Tibial nerve (tissue), 4 donors: ENCODE results near the gene SRPX2. TPM values are rescaled to one million over a fixed set of nuclear protein-coding genes. Genes with fewer than 3 reads are reported as not detected.

ENCODE experiments used
- DNase-seq, 2 donors: peaks; one replicate each; pipeline ENCODE4 v3.0.0-alpha.2; 2019; ENCODE audit warnings: low spot score in 2 of 2
- H3K27ac ChIP-seq, 4 donors: fragments of 200-600 bp; sonication (generic) in 3 of 4; one replicate each; pipeline ENCODE4 v1.5.1; 2017 to 2019; ENCODE audit warnings: mild to moderate bottlenecking in 1 of 4
- H3K27me3 ChIP-seq, 2 donors: fragments of 200-600 bp; sonication (generic) in 1 of 2; one replicate each; pipeline versions ENCODE4 v1.5.1 to v1.6.0; 2017 to 2019
- H3K36me3 ChIP-seq, 3 donors: fragments of 200-600 bp; sonication (generic); one replicate each; pipeline ENCODE4 v1.5.1; 2018 to 2019
- H3K4me1 ChIP-seq, 4 donors: fragments of 200-600 bp; sonication (generic) in 3 of 4; one replicate each; pipeline ENCODE4 v1.5.1; 2017 to 2019
- H3K4me3 ChIP-seq, 4 donors: fragments of 200-600 bp; sonication (generic) in 3 of 4; one replicate each; pipeline ENCODE4 v1.5.1; 2017 to 2019; ENCODE audit warnings: mild to moderate bottlenecking in 1 of 4, moderate library complexity in 1 of 4
- H3K9me3 ChIP-seq, 4 donors: fragments of 200-600 bp; sonication (generic) in 3 of 4; one replicate each; pipeline ENCODE4 v1.5.1; 2017 to 2019
- EP300 ChIP-seq, 2 donors: sonication (generic); formaldehyde crosslinking; IDR thresholded peaks; one replicate each; pipeline ENCODE4 v1.6.1; 2017; ENCODE audit warnings: antibody characterized with exemption in 2 of 2, mild to moderate bottlenecking in 1 of 2
- POLR2A ChIP-seq, 2 donors: fragments of 450-650 bp; IDR thresholded peaks; one replicate each; pipeline ENCODE4 v1.6.1; 2017; ENCODE audit warnings: antibody characterized with exemption in 2 of 2, mild to moderate bottlenecking in 2 of 2, moderate library complexity in 2 of 2
- WGBS, 2 donors: methylation state at CpG; one replicate each; pipeline ENCODE4 v1.1.5; 2018; 5-methylcytosine and 5-hydroxymethylcytosine counted together
- total RNA-seq, 4 donors: library from RNA; depleted of rRNA; stranded (reverse); fragments of >200 nt; gene quantifications; one replicate each; pipeline ENCODE4 v1.1.0, GENCODE V29; 2016
- TF ChIP-seq, protein P1 (sequence below), 5 experiments: fragments of 200-600 bp in 3 of 5; fragments of 450-650 bp in 2 of 5; sonication (generic) in 3 of 5; IDR thresholded peaks; one replicate each; pipeline ENCODE4 v1.5.1; 2016 to 2019; ENCODE audit warnings: antibody characterized with exemption in 5 of 5, mild to moderate bottlenecking in 3 of 5, moderate library complexity in 2 of 5

The SRPX2 gene
- total RNA-seq, 4 donors from 2014 or later: 50.0 to 91.2 (median 56.7) TPM

DNA sequence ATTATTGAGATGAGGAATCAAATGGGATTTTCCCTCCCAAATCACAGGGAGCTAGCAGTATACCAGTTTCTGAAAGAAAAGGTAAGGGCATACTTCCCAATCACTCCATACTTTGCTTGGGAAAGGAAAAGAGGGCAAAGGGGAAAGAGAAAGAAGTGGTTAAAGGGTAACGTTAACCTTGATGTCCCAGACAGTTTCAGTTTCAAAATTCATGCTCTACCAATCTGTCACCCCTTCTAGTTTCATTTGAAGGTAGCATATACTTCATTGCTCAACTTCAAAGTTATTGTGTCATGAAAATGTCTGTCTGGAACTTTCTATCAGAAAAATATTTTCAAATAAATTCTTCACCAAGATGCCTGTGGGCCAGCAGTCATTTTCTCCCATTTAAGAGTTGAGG is 43.2 kb upstream of the SRPX2 start:
- TF ChIP-seq, protein P1, sequence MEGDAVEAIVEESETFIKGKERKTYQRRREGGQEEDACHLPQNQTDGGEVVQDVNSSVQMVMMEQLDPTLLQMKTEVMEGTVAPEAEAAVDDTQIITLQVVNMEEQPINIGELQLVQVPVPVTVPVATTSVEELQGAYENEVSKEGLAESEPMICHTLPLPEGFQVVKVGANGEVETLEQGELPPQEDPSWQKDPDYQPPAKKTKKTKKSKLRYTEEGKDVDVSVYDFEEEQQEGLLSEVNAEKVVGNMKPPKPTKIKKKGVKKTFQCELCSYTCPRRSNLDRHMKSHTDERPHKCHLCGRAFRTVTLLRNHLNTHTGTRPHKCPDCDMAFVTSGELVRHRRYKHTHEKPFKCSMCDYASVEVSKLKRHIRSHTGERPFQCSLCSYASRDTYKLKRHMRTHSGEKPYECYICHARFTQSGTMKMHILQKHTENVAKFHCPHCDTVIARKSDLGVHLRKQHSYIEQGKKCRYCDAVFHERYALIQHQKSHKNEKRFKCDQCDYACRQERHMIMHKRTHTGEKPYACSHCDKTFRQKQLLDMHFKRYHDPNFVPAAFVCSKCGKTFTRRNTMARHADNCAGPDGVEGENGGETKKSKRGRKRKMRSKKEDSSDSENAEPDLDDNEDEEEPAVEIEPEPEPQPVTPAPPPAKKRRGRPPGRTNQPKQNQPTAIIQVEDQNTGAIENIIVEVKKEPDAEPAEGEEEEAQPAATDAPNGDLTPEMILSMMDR (IDR thresholded peaks at IDR 0.05): no peak
- no peak for TF ChIP-seq POLR2A (IDR thresholded peaks at IDR 0.05)
- TF ChIP-seq EP300 (IDR thresholded peaks at IDR 0.05): no peak
- no peaks in the 10 kb centered on the region for H3K9me3 ChIP-seq
- WGBS, 2 donors: 56 to 75% methylated on average over 1 of the region's 1 CpG
- DNase-seq: no peak
- peaks cover 0 to 33% of the 10 kb centered on the region in 2 donors for H3K27me3 ChIP-seq
- H3K4me3 ChIP-seq: no peak overlapping the region
- H3K27ac ChIP-seq: no peak overlapping the region
- H3K36me3 ChIP-seq: no peaks in the 10 kb centered on the region
- no peaks in the 10 kb centered on the region for H3K4me1 ChIP-seq

DNA sequence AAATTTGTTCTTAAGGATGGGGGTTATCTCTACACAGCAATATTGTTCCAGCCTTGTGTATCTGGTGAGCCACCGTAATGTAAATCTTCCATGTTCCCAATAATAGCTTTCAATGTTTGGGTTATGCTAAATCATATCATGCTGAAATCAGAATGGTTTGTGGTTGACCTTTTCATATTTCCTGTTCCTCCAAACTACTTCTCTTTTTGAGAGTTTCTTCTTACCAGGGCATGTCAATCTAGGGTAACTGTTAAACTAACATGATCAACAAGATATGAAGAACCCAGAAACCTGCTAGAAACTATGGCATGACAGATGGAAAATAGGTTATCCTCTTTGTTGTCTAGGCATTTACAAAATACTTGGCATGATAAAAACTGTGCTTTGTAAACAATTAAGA is 37.2 kb upstream of the SRPX2 start:
- Histone ChIP-seq H3K27me3 (peaks cover 0 to 24% of the 10 kb centered on the region in 2 donors), H3K4me1 (no peaks in the 10 kb centered on the region), H3K9me3 (no peaks in the 10 kb centered on the region), H3K36me3 (no peaks in the 10 kb centered on the region), H3K4me3 (no peak overlapping the region), H3K27ac (no peak overlapping the region)
- WGBS, 2 donors: 71 to 89% methylated on average over 1 of the region's 1 CpG
- no peak for DNase-seq
- no peak for TF ChIP-seq POLR2A (IDR thresholded peaks at IDR 0.05)
- no peak for TF ChIP-seq EP300 (IDR thresholded peaks at IDR 0.05)
- TF ChIP-seq, protein P1 (IDR thresholded peaks at IDR 0.05): no peak

DNA sequence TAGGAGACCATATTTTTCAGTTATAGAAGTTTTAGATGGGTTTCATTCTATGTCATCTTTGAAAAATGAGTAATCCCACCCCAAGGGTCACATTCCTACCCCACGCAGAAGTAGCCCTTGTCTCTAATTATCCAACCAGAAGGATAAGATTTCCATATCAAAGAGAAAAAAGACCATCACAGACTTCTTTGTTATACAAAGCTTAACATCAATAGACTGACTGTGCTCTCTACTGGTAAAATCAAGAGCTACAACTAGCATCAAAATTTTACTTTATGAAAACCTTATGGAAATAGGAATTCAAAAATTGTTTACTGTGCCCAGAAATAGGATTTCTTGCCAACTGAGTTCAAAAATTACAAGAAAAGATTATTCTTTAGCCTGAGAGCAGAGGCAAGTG is 34.4 kb upstream of the SRPX2 start:
- TF ChIP-seq, protein P1 (IDR thresholded peaks at IDR 0.05): peak in 2 of 5 experiments; percentile 27 to 37
- TF ChIP-seq POLR2A (IDR thresholded peaks at IDR 0.05) (no peak), EP300 (IDR thresholded peaks at IDR 0.05) (no peak)
- no peak for DNase-seq
- Histone ChIP-seq H3K4me1 (no peaks in the 10 kb centered on the region), H3K9me3 (no peaks in the 10 kb centered on the region), H3K27me3 (peaks cover 0 to 20% of the 10 kb centered on the region in 2 donors), H3K36me3 (no peaks in the 10 kb centered on the region), H3K27ac (no peak overlapping the region), H3K4me3 (no peak overlapping the region)
- WGBS, 2 donors: 7 to 22% methylated on average over 1 of the region's 1 CpG

DNA sequence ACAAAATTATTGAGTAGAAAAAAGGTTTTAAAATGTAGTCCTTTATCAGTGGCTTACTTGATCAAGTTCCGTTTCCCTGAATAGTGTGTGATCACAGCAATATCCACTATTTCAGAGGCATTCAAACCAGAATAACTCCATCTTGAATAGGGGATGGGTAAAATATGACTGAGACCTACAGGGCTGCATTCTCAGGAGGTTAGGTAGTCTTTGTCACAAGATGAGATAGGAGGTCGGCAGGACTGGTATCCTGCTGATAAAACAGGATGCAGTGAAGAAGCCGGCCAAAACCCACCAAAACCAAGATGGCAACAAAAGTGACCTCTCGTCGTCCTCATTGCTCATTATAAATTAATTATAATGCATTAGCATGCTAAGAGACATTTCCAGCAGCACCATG is 32.0 kb upstream of the SRPX2 start:
- Histone ChIP-seq H3K27ac (no peak overlapping the region), H3K9me3 (no peaks in the 10 kb centered on the region), H3K36me3 (no peaks in the 10 kb centered on the region), H3K4me1 (peaks cover 0 to 4% (median 0%) of the 10 kb centered on the region in 4 donors), H3K4me3 (no peak overlapping the region), H3K27me3 (peaks cover 0 to 30% of the 10 kb centered on the region in 2 donors)
- DNase-seq: no peak
- no peak for TF ChIP-seq EP300 (IDR thresholded peaks at IDR 0.05)
- TF ChIP-seq, protein P1 (IDR thresholded peaks at IDR 0.05): no peak
- 80% methylated on average over 5 of the region's 5 CpGs for WGBS, 2 donors

DNA sequence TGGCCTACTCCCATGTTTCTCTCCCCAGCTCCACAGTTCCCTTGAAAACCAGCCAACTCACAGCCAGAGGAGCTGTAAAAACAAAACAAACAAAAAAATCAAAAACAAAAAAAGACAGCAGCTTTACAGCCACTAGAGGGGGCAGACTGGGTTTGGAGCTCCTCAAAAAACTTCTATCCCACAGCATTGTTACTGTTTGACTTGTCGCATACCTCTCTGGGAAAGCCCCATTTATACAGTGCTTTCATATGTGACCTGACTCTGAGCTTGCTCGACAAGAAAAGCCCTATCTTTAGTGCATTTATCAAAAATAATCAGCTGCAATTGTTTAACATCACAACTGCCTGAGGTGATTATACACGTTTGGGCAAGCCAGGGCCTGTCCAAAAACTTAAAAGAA is 29.0 kb upstream of the SRPX2 start:
- no peak overlapping the region for H3K27ac ChIP-seq
- peak in 1 of 2 donors; percentile 7 for DNase-seq
- TF ChIP-seq POLR2A (IDR thresholded peaks at IDR 0.05): no peak
- no peak for TF ChIP-seq EP300 (IDR thresholded peaks at IDR 0.05)
- TF ChIP-seq, protein P1 (IDR thresholded peaks at IDR 0.05): peak; percentile 14 to 51 (median 34)
- H3K27me3 ChIP-seq: peaks cover 0 to 40% of the 10 kb centered on the region in 2 donors
- H3K9me3 ChIP-seq: no peaks in the 10 kb centered on the region
- 19 to 22% methylated on average over 3 of the region's 3 CpGs for WGBS, 2 donors
- H3K4me1 ChIP-seq: peaks cover 0 to 4% (median 0%) of the 10 kb centered on the region in 4 donors
- H3K4me3 ChIP-seq: no peak overlapping the region
- no peaks in the 10 kb centered on the region for H3K36me3 ChIP-seq
